H9 (cell line): Measurements from ENCODE around the gene DRD4. TPM values are rescaled to one million over a fixed set of nuclear protein-coding genes. Genes with fewer than 3 reads are reported as not detected.
A peak's percentile ranks its signal among the peaks of the same experiment; 100 is the strongest.

ENCODE experiments used
- DNase-seq: peaks from one replicate; pipeline ENCODE4 v3.0.0-alpha.2; 2017
- H2AFZ ChIP-seq: one replicate; pipeline ENCODE4 v1.6.1; 2013; ENCODE audit warnings: mild to moderate bottlenecking, low read length, control low read depth, moderate library complexity
- H2AK5ac ChIP-seq: 2 replicates; pipeline ENCODE4 v1.6.1; 2013; ENCODE audit warnings: low read length, control low read depth, mixed read lengths; ENCODE audit not compliant: insufficient read length
- H2BK120ac ChIP-seq: one replicate; pipeline ENCODE4 v1.6.1; 2013; ENCODE audit warnings: low read depth, mild to moderate bottlenecking, low read length, control low read depth, inconsistent platforms; ENCODE audit not compliant: poor library complexity, severe bottlenecking
- H2BK12ac ChIP-seq: 2 replicates; pipeline ENCODE4 v1.6.1; 2013; ENCODE audit warnings: low read length, control low read depth, mixed read lengths, low read depth; ENCODE audit not compliant: insufficient read length
- H2BK15ac ChIP-seq: 2 replicates; pipeline ENCODE4 v1.6.1; 2013; ENCODE audit warnings: low read depth, low read length, control low read depth
- H2BK20ac ChIP-seq: one replicate; pipeline ENCODE4 v1.6.1; 2013; ENCODE audit warnings: low read depth, mild to moderate bottlenecking, low read length, control low read depth, inconsistent platforms; ENCODE audit not compliant: poor library complexity, severe bottlenecking
- H2BK5ac ChIP-seq: 2 replicates; pipeline ENCODE4 v1.6.1; 2013; ENCODE audit warnings: low read length, control low read depth, mixed read lengths; ENCODE audit not compliant: insufficient read length
- H3K14ac ChIP-seq: 2 replicates; pipeline ENCODE4 v1.6.1; 2013; ENCODE audit warnings: low read length, control low read depth; ENCODE audit not compliant: insufficient read depth
- H3K18ac ChIP-seq: 2 replicates; pipeline ENCODE4 v1.6.1; 2013; ENCODE audit warnings: low read depth, mild to moderate bottlenecking, mixed read lengths, low read length, control low read depth; ENCODE audit not compliant: insufficient read length
- H3K23ac ChIP-seq: 2 replicates; pipeline ENCODE4 v1.6.1; 2013; ENCODE audit warnings: low read length, control low read depth, mixed read lengths, low read depth; ENCODE audit not compliant: insufficient read length
- H3K23me2 ChIP-seq: 2 replicates; pipeline ENCODE4 v1.6.1; 2013; ENCODE audit warnings: low read depth, mild to moderate bottlenecking, mixed read lengths, low read length, control low read depth; ENCODE audit not compliant: insufficient read length, poor library complexity, severe bottlenecking
- H3K27ac ChIP-seq: 2 replicates; pipeline ENCODE4 v1.5.1; 2013; ENCODE audit warnings: low read length, control low read depth, mixed read lengths, low read depth; ENCODE audit not compliant: insufficient read length
- H3K27me3 ChIP-seq: 2 replicates; pipeline ENCODE4 v1.6.1; 2013; ENCODE audit warnings: low read length, control low read depth, inconsistent platforms; ENCODE audit not compliant: insufficient read depth
- H3K4ac ChIP-seq: 2 replicates; pipeline ENCODE4 v1.6.1; 2013; ENCODE audit warnings: low read depth, mild to moderate bottlenecking, control low read depth, inconsistent platforms, low read length, moderate library complexity
- H3K4me1 ChIP-seq: 2 replicates; pipeline ENCODE4 v1.6.1; 2013; ENCODE audit warnings: low read length, control low read depth, inconsistent platforms; ENCODE audit not compliant: insufficient read depth
- H3K4me2 ChIP-seq: 2 replicates; pipeline ENCODE4 v1.6.1; 2013; ENCODE audit warnings: low read length, control low read depth, mixed read lengths; ENCODE audit not compliant: insufficient read length, insufficient read depth
- H3K56ac ChIP-seq: 2 replicates; pipeline ENCODE4 v1.6.1; 2013; ENCODE audit warnings: low read depth, mild to moderate bottlenecking, mixed read lengths, low read length, control low read depth; ENCODE audit not compliant: insufficient read length
- H3K79me1 ChIP-seq: 2 replicates; pipeline ENCODE4 v1.6.1; 2013; ENCODE audit warnings: low read depth, mild to moderate bottlenecking, moderate library complexity, low read length, control low read depth, inconsistent platforms; ENCODE audit not compliant: insufficient read depth, poor library complexity, severe bottlenecking
- H3K79me2 ChIP-seq: 2 replicates; pipeline ENCODE4 v1.6.1; 2013; ENCODE audit warnings: low read length, control low read depth, inconsistent platforms; ENCODE audit not compliant: insufficient read depth
- H3K9ac ChIP-seq: 2 replicates; pipeline ENCODE4 v1.6.1; 2013; ENCODE audit warnings: low read length, control low read depth, mixed read lengths; ENCODE audit not compliant: insufficient read length; ENCODE audit errors: extremely low read depth
- H3K9me3 ChIP-seq: one replicate; pipeline ENCODE4 v1.6.1; 2013; ENCODE audit warnings: low read depth, low read length, inconsistent platforms; ENCODE audit not compliant: control insufficient read depth
- H3T11ph ChIP-seq: one replicate; pipeline ENCODE4 v1.6.1; 2013; ENCODE audit warnings: mild to moderate bottlenecking, low read length, control low read depth, inconsistent platforms
- H4K20me1 ChIP-seq: one replicate; pipeline ENCODE4 v1.6.1; 2013; ENCODE audit not compliant: control insufficient read depth, insufficient read length, insufficient read depth
- H4K5ac ChIP-seq: 2 replicates; pipeline ENCODE4 v1.6.1; 2013; ENCODE audit warnings: low read depth, mild to moderate bottlenecking, mixed read lengths, low read length, control low read depth; ENCODE audit not compliant: insufficient read length
- H4K8ac ChIP-seq: replicated peaks from 2 replicates; pipeline ENCODE4 v1.6.1; 2013; ENCODE audit warnings: low read length, control low read depth, mixed read lengths, low read depth; ENCODE audit not compliant: insufficient read length
- H4K91ac ChIP-seq: 2 replicates; pipeline ENCODE4 v1.6.1; 2013; ENCODE audit warnings: low read depth, mild to moderate bottlenecking, moderate library complexity, mixed read lengths, low read length, control low read depth; ENCODE audit not compliant: insufficient read length
- H3K27ac Mint-ChIP-seq, 3 experiments: 2 replicates in 2 of 3; 3 replicates in 1 of 3; pipeline ENCODE4 v1.8.0; 2020 to 2021; ENCODE audit warnings: mixed read lengths in 3 of 3, mild to moderate bottlenecking in 1 of 3, moderate library complexity in 1 of 3
- H3K27me3 Mint-ChIP-seq: 2 replicates; pipeline ENCODE4 v1.8.0; 2021; ENCODE audit warnings: low read depth, mild to moderate bottlenecking, moderate library complexity, mixed read lengths
- H3K36me3 Mint-ChIP-seq, 3 experiments: 2 replicates in 2 of 3; 3 replicates in 1 of 3; pipeline ENCODE4 v1.8.0; 2020 to 2021; ENCODE audit warnings: low read depth in 3 of 3, mixed read lengths in 3 of 3; ENCODE audit not compliant: insufficient read depth in 1 of 3
- H3K4me1 Mint-ChIP-seq, 2 experiments: 2 replicates each; pipeline ENCODE4 v1.8.0; 2020; ENCODE audit warnings: mixed read lengths in 2 of 2
- H3K4me3 Mint-ChIP-seq, 2 experiments: 2 replicates in 1 of 2; 3 replicates in 1 of 2; pipeline ENCODE4 v1.8.0; 2020 to 2021; ENCODE audit warnings: mild to moderate bottlenecking in 2 of 2, mixed read lengths in 2 of 2, moderate library complexity in 1 of 2
- H3K9me3 Mint-ChIP-seq, 2 experiments: 2 replicates in 1 of 2; 3 replicates in 1 of 2; pipeline ENCODE4 v1.8.0; 2020; ENCODE audit warnings: mild to moderate bottlenecking in 2 of 2, mixed read lengths in 2 of 2, moderate library complexity in 1 of 2
- WGBS: extraction: QIAGEN DNeasy Blood & Tissue Kit; methylation state at CpG from one replicate; pipeline ENCODE4 v1.1.7; 2013; ENCODE audit warnings: missing lambda C conversion rate, low lambda C conversion rate, mixed read lengths; ENCODE audit not compliant: insufficient read length; ENCODE audit errors: extremely low coverage; 5-methylcytosine and 5-hydroxymethylcytosine counted together
- total RNA-seq: library from RNA; stranded (reverse); gene quantifications from 2 replicates; pipeline ENCODE4 v1.2.1, GENCODE V29; 2021
- TF ChIP-seq, protein P1 (sequence below): fragments of 200-600 bp; sonication (generic); conservative IDR thresholded peaks from 3 replicates; pipeline ENCODE4 v1.8.0; 2021; ENCODE audit warnings: antibody characterized with exemption, mild to moderate bottlenecking

Gene DRD4
- total RNA-seq, 1 experiment from 2014 or later: 6.8 TPM

DNA sequence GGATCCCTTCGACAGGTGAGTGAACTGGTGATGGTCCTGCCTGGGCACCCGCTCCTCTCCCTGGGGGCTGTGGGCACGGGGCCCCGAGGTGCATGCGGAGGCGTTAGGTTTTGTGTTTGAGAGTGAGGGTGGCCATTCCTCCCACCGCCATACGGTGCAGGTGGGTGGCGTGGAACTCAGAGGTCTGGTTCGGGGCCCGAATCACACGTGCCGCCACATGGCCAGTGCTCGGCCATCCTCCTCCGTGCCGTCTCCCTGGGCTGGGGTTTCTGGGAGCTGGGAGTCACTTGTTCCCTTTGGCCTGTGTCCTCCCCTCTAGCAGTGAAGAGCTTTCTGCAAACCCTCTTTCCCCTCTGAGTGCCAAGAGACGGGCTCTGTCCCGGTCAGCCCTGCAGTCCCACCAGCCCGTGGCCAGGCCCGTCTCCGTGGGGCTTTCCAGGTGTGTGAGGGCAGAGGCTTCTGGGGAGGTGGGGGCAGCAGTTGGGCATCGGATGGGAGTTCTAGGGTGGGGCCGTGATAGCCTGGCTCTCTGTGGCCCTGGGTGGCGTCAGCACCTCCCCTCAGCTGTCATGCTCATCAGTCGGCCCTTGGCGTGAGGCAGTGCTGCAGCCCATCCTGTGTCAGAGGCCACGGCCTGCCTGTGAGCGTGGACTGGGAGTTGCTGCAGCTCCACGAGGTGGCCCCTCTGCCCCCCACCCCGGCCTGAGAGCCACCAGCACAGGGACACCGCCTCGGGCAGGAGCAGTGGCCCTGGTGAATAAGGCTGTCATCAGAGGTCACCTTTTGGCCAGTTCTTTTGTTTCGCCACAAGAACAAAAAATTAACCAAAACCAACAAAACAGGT lies 31.6 kb upstream of the DRD4 start:
- H4K5ac ChIP-seq: no peak overlapping the region
- Mint-ChIP-seq H3K27ac (peak overlapping the region in 1 of 3 experiments; percentile 41; a peak in 1 of 7 replicates), H3K36me3 (peaks cover 33 to 69% (median 66%) of the 10 kb centered on the region in 3 experiments; a peak in 6 of 7 replicates), H3K27me3 (no peaks in the 10 kb centered on the region), H3K9me3 (no peaks in the 10 kb centered on the region), H3K4me1 (no peaks in the 10 kb centered on the region), H3K4me3 (no peak overlapping the region)
- no peak for DNase-seq
- no peaks in the 10 kb centered on the region for H3K27me3 ChIP-seq
- no peak overlapping the region for H2BK5ac ChIP-seq
- H3K18ac ChIP-seq: no peak overlapping the region
- TF ChIP-seq, protein P1, sequence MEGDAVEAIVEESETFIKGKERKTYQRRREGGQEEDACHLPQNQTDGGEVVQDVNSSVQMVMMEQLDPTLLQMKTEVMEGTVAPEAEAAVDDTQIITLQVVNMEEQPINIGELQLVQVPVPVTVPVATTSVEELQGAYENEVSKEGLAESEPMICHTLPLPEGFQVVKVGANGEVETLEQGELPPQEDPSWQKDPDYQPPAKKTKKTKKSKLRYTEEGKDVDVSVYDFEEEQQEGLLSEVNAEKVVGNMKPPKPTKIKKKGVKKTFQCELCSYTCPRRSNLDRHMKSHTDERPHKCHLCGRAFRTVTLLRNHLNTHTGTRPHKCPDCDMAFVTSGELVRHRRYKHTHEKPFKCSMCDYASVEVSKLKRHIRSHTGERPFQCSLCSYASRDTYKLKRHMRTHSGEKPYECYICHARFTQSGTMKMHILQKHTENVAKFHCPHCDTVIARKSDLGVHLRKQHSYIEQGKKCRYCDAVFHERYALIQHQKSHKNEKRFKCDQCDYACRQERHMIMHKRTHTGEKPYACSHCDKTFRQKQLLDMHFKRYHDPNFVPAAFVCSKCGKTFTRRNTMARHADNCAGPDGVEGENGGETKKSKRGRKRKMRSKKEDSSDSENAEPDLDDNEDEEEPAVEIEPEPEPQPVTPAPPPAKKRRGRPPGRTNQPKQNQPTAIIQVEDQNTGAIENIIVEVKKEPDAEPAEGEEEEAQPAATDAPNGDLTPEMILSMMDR: no peak
- H3K23me2 ChIP-seq: no peaks in the 10 kb centered on the region
- no CpG with 5 or more reads among the region's 33 CpGs for WGBS
- H2AK5ac ChIP-seq: no peak overlapping the region
- H3K4me1 ChIP-seq: no peaks in the 10 kb centered on the region
- H3K4me2 ChIP-seq: no peak overlapping the region
- H4K8ac ChIP-seq: no peak overlapping the region
- H3K79me2 ChIP-seq: no peaks in the 10 kb centered on the region
- no peak overlapping the region for H3K14ac ChIP-seq
- H3K9ac ChIP-seq: no peak overlapping the region
- H3T11ph ChIP-seq: no peak overlapping the region
- no peak overlapping the region for H2AFZ ChIP-seq
- H4K20me1 ChIP-seq: peaks cover 3% of the 10 kb centered on the region
- no peak overlapping the region for H2BK15ac ChIP-seq
- H4K91ac ChIP-seq: no peak overlapping the region
- H3K4ac ChIP-seq: no peak overlapping the region
- no peak overlapping the region for H3K23ac ChIP-seq
- H3K56ac ChIP-seq: no peak overlapping the region
- H2BK120ac ChIP-seq: no peak overlapping the region
- H3K9me3 ChIP-seq: no peaks in the 10 kb centered on the region
- H3K27ac ChIP-seq: no peak overlapping the region
- H3K79me1 ChIP-seq: no peaks in the 10 kb centered on the region
- H2BK20ac ChIP-seq: no peak overlapping the region
- no peak overlapping the region for H2BK12ac ChIP-seq
